Stomach (tissue), 19 donors: ENCODE results near the gene MEGF9. TPM values are rescaled to one million over a fixed set of nuclear protein-coding genes. Genes with fewer than 3 reads are reported as not detected.
A peak's percentile ranks its signal among the peaks of the same experiment; 100 is the strongest.

Experiments used
- DNase-seq, 2 donors: peaks; one replicate each; pipeline versions ENCODE4 v3.0.0 to v3.0.0-alpha.2; 2013 to 2019
- H3K27ac ChIP-seq, 5 donors: fragments of 200-600 bp in 4 of 5; sonication (generic) in 4 of 5; one replicate each; pipeline ENCODE4 v1.5.1; 2013 to 2019; ENCODE audit warnings: mild to moderate bottlenecking in 1 of 5, moderate library complexity in 1 of 5
- H3K27me3 ChIP-seq, 3 donors: fragments of 200-600 bp; sonication (generic); one replicate each; pipeline ENCODE4 v1.5.1; 2017 to 2019; ENCODE audit warnings: mixed run types in 1 of 3
- H3K36me3 ChIP-seq, 4 donors: fragments of 200-600 bp; sonication (generic); 1 replicate in 3 of 4; 2 replicates in 1 of 4; pipeline ENCODE4 v1.5.1; 2016 to 2019
- H3K4me1 ChIP-seq, 4 donors: fragments of 200-600 bp; sonication (generic); one replicate each; pipeline ENCODE4 v1.5.1; 2016 to 2019
- H3K4me3 ChIP-seq, 4 donors: fragments of 200-600 bp; sonication (generic) in 3 of 4; one replicate each; pipeline ENCODE4 v1.5.1; 2016 to 2019; ENCODE audit warnings: mild to moderate bottlenecking in 1 of 4
- H3K9me3 ChIP-seq, 4 donors: fragments of 200-600 bp; sonication (generic); one replicate each; pipeline ENCODE4 v1.5.1; 2016 to 2019
- EP300 ChIP-seq: sonication (generic); formaldehyde crosslinking; IDR thresholded peaks from one replicate; pipeline ENCODE4 v1.6.1; 2017; ENCODE audit warnings: antibody characterized with exemption
- POLR2A ChIP-seq, 4 donors: fragments of 450-650 bp; IDR thresholded peaks; one replicate each; pipeline ENCODE4 v1.6.1; 2016; ENCODE audit warnings: antibody characterized with exemption in 4 of 4, control low read depth in 2 of 4, mild to moderate bottlenecking in 1 of 4, moderate library complexity in 1 of 4
- POLR2AphosphoS5 ChIP-seq, 3 donors: sonication (generic); formaldehyde crosslinking; IDR thresholded peaks; one replicate each; pipeline ENCODE4 v1.6.1; 2016; ENCODE audit warnings: antibody characterized with exemption in 3 of 3
- WGBS, 5 donors: extraction: QIAGEN DNeasy Blood & Tissue Kit in 3 of 5; methylation state at CpG; one replicate each; pipeline versions ENCODE4 v1.1.5 to v1.1.7; 2013 to 2018; 5-methylcytosine and 5-hydroxymethylcytosine counted together
- intact Hi-C: fragments of 100-400 bp; cut with DNase I; formaldehyde crosslinking; loops from one replicate; pipeline ENCODE4 v1.15.1; 2023; ENCODE audit warnings: low total_unique reads
- long read RNA-seq, 10 donors: transcript quantifications; one replicate each; lab custom pipeline, GENCODE V29; 2026
- polyA plus RNA-seq, 3 donors: library from polyadenylated mRNA; stranded (reverse); fragments of 200-250 nt; gene quantifications; one replicate each; pipeline ENCODE4 v1.2.3, GENCODE V29; 2013
- total RNA-seq, 5 donors: library from RNA; depleted of rRNA; stranded (reverse); fragments of >200 nt; gene quantifications; one replicate each; pipeline versions ENCODE4 v1.1.0 to v1.2.3, GENCODE V29; 2014 to 2016
- TF ChIP-seq, protein P1 (sequence below), 7 experiments: fragments of 450-650 bp in 4 of 7; fragments of 200-600 bp in 3 of 7; sonication (generic) in 3 of 7; IDR thresholded peaks; one replicate each; pipeline ENCODE4 v1.5.1; 2016 to 2019; ENCODE audit warnings: antibody characterized with exemption in 7 of 7, control low read depth in 2 of 7, mild to moderate bottlenecking in 1 of 7
- donor health status: healthy with polysubstance abuse.
- donor health status: Bipolar disorder and iron deficiency.
- donor health status: healthy.

The MEGF9 gene
- total RNA-seq = 10 to 100 TPM in 4 of 5 donors, 1 to 10 TPM in 1; 4.1 to 26.8 (median 15.8) TPM
- 1 to 10 TPM; 3.5 to 4.1 (median 3.7) TPM for polyA plus RNA-seq
- long read RNA-seq, donor 1, full-length matches to known transcripts = 1 of 1 reads
- long read RNA-seq, donor 1, partial matches to known transcripts = 0 of 1 reads
- long read RNA-seq, donor 1, other reads (novel, unspliced or antisense) = 0 of 1 reads
- long read RNA-seq, donor 2, full-length matches to known transcripts = 3 of 3 reads
- long read RNA-seq, donor 2, partial matches to known transcripts = 0 of 3 reads
- long read RNA-seq, donor 2, other reads (novel, unspliced or antisense) = 0 of 3 reads
- long read RNA-seq, donor 3 = 0 reads
- long read RNA-seq, donor 4 = 0 reads
- long read RNA-seq, donor 5, full-length matches to known transcripts = 2 of 2 reads
- long read RNA-seq, donor 5, partial matches to known transcripts = 0 of 2 reads
- long read RNA-seq, donor 5, other reads (novel, unspliced or antisense) = 0 of 2 reads
- long read RNA-seq, donor 6, full-length matches to known transcripts = 5 of 5 reads
- long read RNA-seq, donor 6, partial matches to known transcripts = 0 of 5 reads
- long read RNA-seq, donor 6, other reads (novel, unspliced or antisense) = 0 of 5 reads
- long read RNA-seq, donor 7 = 0 reads
- long read RNA-seq, donor 8, full-length matches to known transcripts = 2 of 2 reads
- long read RNA-seq, donor 8, partial matches to known transcripts = 0 of 2 reads
- long read RNA-seq, donor 8, other reads (novel, unspliced or antisense) = 0 of 2 reads
- long read RNA-seq, donor 9, full-length matches to known transcripts = 1 of 1 reads
- long read RNA-seq, donor 9, partial matches to known transcripts = 0 of 1 reads
- long read RNA-seq, donor 9, other reads (novel, unspliced or antisense) = 0 of 1 reads
- long read RNA-seq, donor 10, full-length matches to known transcripts = 1 of 1 reads
- long read RNA-seq, donor 10, partial matches to known transcripts = 0 of 1 reads
- long read RNA-seq, donor 10, other reads (novel, unspliced or antisense) = 0 of 1 reads

DNA sequence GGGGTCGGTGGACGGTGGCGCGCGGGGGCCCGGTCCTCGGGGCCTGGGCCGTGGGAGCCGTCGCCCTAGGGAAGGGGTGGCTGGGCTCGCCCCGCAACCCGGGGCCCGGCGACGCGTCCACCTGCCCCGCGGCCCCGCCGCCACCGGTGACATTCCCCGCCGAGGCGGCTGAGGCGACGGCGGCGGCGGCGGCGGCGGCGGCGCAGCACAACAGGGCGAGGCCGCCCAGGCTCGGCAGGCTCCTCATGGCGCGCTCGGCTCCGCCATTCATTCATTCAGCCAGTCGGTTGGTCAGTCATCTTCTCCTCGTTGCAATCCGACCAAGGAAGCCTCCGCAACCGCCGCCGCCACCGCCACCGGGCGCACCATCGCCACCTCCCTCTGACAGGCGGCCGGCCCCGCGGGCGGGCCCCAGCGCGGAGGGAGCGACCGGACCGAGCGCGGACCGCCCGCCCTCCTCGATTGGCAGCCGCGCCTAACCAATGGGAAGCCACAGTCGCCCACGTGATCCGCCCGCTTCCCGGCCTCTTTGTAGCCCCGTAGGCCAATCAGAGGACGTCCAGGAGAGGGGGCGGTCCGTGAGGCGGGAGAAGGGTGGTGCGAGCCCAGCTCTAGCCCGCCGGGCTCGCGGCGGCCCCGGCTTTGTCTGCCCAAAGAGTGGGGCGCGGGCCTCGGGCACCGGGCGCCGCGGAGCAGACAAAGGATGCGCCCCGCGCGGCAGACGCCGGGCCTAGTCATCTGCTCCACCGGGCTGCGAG is at the start of gene MEGF9:
Gene MEGF9 (minus strand): TSS at position 383 of the 758 bp plus-strand sequence. CDS start 112 bp downstream, at position 271.
- WGBS, 5 donors = 0 to 3% (median 0%) methylated on average over 7 to 102 of the region's 102 CpGs
- Histone ChIP-seq H3K27me3 (no peaks in the 10 kb centered on the region), H3K4me1 (peaks cover 35 to 57% (median 46%) of the 10 kb centered on the region in 4 donors), H3K36me3 (no peaks in the 10 kb centered on the region), H3K4me3 (peak within 1 kb of the TSS; percentile 87 to 95 (median 90)), H3K27ac (peak within 1 kb of the TSS; percentile 85 to 95 (median 91)), H3K9me3 (no peaks in the 10 kb centered on the region)
- peak; percentile 98 to 99 for DNase-seq
- TF ChIP-seq POLR2A (IDR thresholded peaks at IDR 0.05) = no peak
- no peak for TF ChIP-seq EP300
- TF ChIP-seq POLR2AphosphoS5 (IDR thresholded peaks at IDR 0.05) = peak; percentile 50 to 88 (median 84)
- TF ChIP-seq, protein P1, sequence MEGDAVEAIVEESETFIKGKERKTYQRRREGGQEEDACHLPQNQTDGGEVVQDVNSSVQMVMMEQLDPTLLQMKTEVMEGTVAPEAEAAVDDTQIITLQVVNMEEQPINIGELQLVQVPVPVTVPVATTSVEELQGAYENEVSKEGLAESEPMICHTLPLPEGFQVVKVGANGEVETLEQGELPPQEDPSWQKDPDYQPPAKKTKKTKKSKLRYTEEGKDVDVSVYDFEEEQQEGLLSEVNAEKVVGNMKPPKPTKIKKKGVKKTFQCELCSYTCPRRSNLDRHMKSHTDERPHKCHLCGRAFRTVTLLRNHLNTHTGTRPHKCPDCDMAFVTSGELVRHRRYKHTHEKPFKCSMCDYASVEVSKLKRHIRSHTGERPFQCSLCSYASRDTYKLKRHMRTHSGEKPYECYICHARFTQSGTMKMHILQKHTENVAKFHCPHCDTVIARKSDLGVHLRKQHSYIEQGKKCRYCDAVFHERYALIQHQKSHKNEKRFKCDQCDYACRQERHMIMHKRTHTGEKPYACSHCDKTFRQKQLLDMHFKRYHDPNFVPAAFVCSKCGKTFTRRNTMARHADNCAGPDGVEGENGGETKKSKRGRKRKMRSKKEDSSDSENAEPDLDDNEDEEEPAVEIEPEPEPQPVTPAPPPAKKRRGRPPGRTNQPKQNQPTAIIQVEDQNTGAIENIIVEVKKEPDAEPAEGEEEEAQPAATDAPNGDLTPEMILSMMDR (IDR thresholded peaks at IDR 0.05) = no peak
- intact Hi-C loops = no loop called here

DNA sequence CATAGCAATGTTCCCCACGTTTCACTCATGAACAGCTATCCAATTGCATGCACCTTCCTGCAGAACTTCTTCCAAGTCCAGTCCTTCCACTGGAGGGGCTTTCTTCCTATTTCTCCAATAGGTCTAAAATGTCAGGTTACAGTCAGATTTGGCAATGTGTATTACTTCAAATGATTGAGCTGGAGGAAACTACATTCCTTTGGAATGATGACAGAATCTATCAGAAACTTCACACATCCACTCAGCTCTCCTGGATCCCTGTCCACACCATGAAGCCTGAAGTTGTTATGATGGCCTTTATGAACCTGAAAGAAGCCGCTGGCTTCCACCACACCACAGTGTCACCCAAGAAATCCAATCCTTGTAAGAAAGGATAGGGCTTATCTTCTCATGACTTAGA is 46.7 kb upstream of the MEGF9 start:
- intact Hi-C loops = no loop called here
- H3K27me3 ChIP-seq = no peaks in the 10 kb centered on the region
- WGBS, 5 donors = 74 to 88% (median 85%) methylated on average over 2 of the region's 2 CpGs

DNA sequence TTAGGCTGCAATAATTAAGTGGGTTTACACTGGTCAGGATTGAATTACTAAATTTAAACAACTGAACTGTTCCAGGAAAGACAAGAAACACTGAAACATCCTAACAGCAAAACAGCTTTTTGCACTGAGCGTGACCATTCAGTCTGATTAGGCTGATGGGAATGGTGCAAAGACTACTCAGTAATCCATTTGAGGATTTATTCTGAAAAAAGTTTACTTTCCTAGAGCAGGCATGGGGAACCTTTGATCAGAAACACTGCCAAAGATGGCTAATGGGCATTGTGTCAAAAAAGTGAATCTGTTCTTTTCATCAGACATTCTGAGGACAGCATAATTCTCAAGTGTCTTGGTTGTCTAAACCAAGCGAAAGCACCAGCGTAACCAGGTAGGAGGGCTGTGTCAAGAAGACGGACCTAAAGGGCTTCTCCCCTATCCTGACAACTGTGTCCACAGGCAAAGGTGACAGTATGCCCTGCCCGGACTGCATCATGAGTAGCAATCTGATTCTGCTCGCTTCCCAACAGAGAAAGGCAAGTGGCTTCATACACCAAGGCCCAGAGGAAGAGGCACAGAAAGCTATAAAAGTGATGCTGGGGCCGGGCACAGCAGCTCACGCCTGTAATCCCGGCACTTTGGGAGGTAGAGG is 45.6 kb upstream of the MEGF9 start:
- H3K27me3 ChIP-seq = no peaks in the 10 kb centered on the region
- H3K36me3 ChIP-seq = peaks cover 23 to 73% (median 63%) of the 10 kb centered on the region in 4 donors
- intact Hi-C loops = loop anchor here (5.0 to 10.0 kb wide), 2 partner anchors 175 to 297 kb away; no protein-coding TSS in a partner anchor
- no peaks in the 10 kb centered on the region for H3K9me3 ChIP-seq
- TF ChIP-seq EP300 = no peak
- TF ChIP-seq POLR2A (IDR thresholded peaks at IDR 0.05) = no peak
- no peak for TF ChIP-seq POLR2AphosphoS5 (IDR thresholded peaks at IDR 0.05)
- TF ChIP-seq, protein P1 (IDR thresholded peaks at IDR 0.05) = no peak
- no peak overlapping the region for H3K4me3 ChIP-seq
- peaks cover 0 to 16% (median 2%) of the 10 kb centered on the region in 4 donors for H3K4me1 ChIP-seq
- no peak for DNase-seq
- no peak overlapping the region for H3K27ac ChIP-seq
- WGBS, 5 donors = 92 to 97% (median 95%) methylated on average over 9 of the region's 9 CpGs

More for the DNA sequence above, 46.7 kb upstream of the MEGF9 start:
- peaks cover 0 to 10% (median 0%) of the 10 kb centered on the region in 4 donors for H3K4me1 ChIP-seq
- no peaks in the 10 kb centered on the region for H3K9me3 ChIP-seq
- TF ChIP-seq, protein P1 (IDR thresholded peaks at IDR 0.05) = no peak
- TF ChIP-seq POLR2A (IDR thresholded peaks at IDR 0.05) (no peak), EP300 (no peak), POLR2AphosphoS5 (IDR thresholded peaks at IDR 0.05) (no peak)
- DNase-seq = no peak
- H3K4me3 ChIP-seq = no peak overlapping the region
- no peak overlapping the region for H3K27ac ChIP-seq
- peaks cover 24 to 85% (median 75%) of the 10 kb centered on the region in 4 donors for H3K36me3 ChIP-seq
